ENCODE data around the gene PREP.
"Not testable (repeated sequence)": the region's sequence is repeated elsewhere in the genome, so short reads cannot be mapped to it uniquely, and the experiment has no call there.

PREP gene

DNA sequence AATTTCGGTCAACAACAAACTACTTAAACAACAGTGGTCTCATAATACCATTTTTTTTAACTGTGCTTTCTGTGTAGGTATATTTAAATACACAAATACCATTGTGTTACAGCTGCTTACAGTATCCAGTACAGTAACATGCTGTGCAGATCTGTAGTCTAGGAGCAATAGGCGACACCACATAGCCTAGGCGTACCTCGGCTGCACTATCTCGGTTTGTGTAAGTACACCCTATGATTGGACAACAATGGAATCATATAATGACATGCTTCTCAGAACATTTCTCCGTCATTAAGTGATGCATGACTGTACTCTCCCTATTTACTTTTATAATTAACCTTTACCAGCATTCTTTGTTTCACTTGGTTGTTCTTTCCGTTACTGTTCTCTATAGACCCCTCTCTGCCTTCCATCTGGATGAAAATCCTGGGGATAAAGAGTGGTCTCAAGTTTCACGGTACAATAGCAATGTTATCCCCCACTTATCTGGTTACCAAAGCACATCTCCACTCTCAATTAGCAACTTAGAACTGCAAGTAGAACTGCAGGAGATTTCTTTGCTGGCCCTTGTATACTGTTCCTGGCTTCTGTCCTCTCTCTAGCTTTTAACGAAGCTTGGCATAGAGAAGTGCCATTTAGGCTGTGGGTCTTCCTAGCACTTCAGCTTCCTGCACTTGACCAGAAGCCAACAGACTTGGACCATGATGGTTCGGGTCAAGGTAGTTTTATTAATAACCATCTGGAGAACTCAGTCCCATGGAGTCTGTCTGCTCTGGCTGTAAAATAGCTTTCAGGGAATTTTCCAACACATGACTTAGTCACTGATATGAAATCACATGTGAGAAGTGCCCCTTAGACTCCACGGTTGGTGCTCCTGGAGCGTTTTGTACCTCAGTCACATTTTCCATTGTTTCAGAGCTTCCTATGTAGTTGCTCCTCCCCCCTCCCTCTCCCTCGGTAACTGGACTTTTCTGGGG is 142.7 kb downstream of the PREP start:
- no peak for DNase-seq

DNA sequence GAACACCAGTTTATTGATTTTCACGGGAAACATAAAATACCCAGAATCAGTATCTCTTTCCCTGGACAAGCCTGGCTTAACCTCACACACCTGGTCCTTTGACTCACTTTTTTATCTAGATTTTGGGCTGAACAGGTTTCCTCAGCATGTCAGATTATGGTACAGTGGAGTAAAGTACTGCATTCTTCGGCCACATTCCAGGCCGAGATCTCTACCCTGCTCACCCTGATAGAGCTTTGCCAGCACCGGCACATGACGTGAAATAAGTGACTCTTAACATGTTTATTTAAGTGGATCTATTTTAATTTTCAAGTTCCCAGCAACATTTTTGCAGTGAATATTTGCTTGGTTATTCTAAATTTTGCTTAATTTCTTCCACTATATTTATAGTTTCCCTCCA is 144.1 kb downstream of the PREP start:
- DNase-seq: no peak

DNA sequence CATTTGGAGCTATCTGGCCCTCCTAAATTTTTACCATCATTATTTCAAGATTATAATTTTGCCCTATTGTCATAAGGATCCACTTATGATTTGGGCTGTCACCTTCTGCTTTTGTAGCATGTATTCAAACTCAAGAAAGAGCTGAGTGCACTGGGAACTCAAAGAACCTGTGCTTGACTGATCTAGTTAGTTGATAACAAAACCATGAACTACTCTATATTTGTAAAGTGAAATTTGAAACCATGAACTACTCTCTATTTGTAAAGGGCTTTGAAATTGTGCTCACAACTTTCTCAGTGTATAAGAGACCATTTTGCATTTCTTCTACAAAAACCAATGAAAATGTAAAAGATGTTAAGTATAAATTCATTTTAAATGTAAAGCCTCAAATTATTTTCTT is 145.5 kb downstream of the PREP start:
- DNase-seq: no peak

DNA sequence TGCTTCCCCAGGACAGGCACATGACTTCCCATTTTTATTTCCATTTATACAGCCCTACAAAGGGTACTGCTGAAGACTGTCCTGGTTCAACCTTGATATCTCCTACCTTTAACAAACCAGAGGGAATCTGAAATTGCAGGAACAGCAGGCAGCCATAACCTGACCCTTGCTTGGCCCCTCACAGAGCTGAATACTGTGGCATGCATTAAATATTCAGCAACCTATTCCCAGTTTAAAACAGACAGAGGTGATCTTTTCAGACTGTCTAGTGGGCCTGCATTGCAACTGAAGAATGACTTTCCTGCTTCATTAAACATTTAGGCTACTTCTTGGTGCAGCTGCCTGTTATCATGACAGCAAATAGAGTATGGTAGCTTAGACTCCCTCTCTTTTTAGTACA is 146.3 kb downstream of the PREP start:
- DNase-seq: no peak

- no peak for DNase-seq
Observed at GRCh38 chr6:105253787-105254186, 149.1 kb downstream of the PREP start.

GRCh38 chr6:105251689-105252088 is 151.2 kb downstream of the PREP start:
- no peak for DNase-seq

- DNase-seq: no peak
Observed at GRCh38 chr6:105250533-105250932, 152.3 kb downstream of the PREP start.

GRCh38 chr6:105243487-105243886 is 159.4 kb downstream of the PREP start:
- DNase-seq: no peak

GRCh38 chr6:105235155-105235554 is 167.7 kb downstream of the PREP start:
- no peak for DNase-seq

DNA sequence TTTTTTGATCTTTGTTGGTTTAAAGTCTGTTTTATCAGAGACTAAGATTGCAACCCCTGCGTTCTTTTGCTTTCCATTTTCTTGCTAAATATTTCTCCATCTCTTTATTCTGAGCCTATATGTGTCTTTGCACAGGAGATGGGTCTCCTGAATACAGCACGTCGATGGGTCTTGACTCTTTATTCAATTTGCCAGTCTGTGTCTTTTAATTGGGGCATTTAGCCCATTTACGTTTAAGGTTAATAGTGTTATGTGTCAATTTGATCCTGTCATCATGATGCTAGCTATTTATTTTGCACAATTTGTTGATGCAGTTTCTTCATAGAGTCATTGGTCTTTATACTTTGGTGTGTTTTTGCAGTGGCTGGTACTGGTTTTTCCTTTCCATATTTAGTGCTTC is 171.1 kb downstream of the PREP start:
- DNase-seq: not testable (repeated sequence)

Measured in right forelimb (tissue), 1 donor.